Endothelial cell of umbilical vein (primary cell): ENCODE results near the gene KRT74. TPM values are rescaled to one million over a fixed set of nuclear protein-coding genes. Genes with fewer than 3 reads are reported as not detected.

ENCODE experiments used
- BruUV-seq: library from RNA; stranded (reverse); fragments of 400-500 nt; replicated peaks from 2 replicates; lab custom pipeline; 2021; lab: Mats Ljungman, UMichigan
- CTCF ChIA-PET: fragments of 300-600, 350-600 bp; sonication (Branson Sonifier 250); formaldehyde crosslinking; loops from one replicate; lab custom pipeline; 2021; ENCODE audit warnings: antibody characterized with exemption, inconsistent platforms; lab: Charles Lee
- POLR2A ChIA-PET: fragments of 300-600, 350-600 bp; sonication (Branson Sonifier 250); formaldehyde crosslinking; loops from one replicate; lab custom pipeline; 2021; ENCODE audit warnings: antibody characterized with exemption, inconsistent platforms; lab: Charles Lee
- DNase-seq: peaks from one replicate; pipeline ENCODE4 v3.0.0-alpha.2; 2011; ENCODE audit warnings: low read depth, low spot score
- FAIRE-seq: peaks from 2 replicates; lab custom pipeline; 2011; peaks lifted over from hg19 to GRCh38; lab: Jason Lieb, UNC
- H2AFZ ChIP-seq: 2 replicates; pipeline ENCODE4 v1.6.0; 2012; ENCODE audit warnings: low read depth, low read length, control low read depth, inconsistent platforms
- H3K27ac ChIP-seq: 2 replicates; pipeline ENCODE4 v1.5.1; 2011; ENCODE audit warnings: low read depth, mild to moderate bottlenecking, control low read depth, low read length, moderate library complexity; ENCODE audit not compliant: insufficient read depth
- H3K27me3 ChIP-seq, 2 experiments: 2 replicates each; pipeline versions ENCODE4 v1.6.0 to v1.6.1; 2011; ENCODE audit warnings: low read length in 2 of 2, mixed read lengths in 1 of 2; ENCODE audit not compliant: control insufficient read depth in 2 of 2, insufficient read depth in 2 of 2
- H3K36me3 ChIP-seq, 2 experiments: 2 replicates in 1 of 2; 3 replicates in 1 of 2; pipeline ENCODE4 v1.5.1; 2011; ENCODE audit warnings: low read length in 2 of 2, mild to moderate bottlenecking in 1 of 2, moderate library complexity in 1 of 2; ENCODE audit not compliant: control insufficient read depth in 2 of 2, insufficient read depth in 2 of 2; ENCODE audit errors: extremely low read depth in 1 of 2
- H3K4me1 ChIP-seq: 3 replicates; pipeline ENCODE4 v1.5.1; 2011; ENCODE audit warnings: mild to moderate bottlenecking, low read length; ENCODE audit not compliant: control insufficient read depth, insufficient read depth; ENCODE audit errors: extremely low read depth
- H3K4me2 ChIP-seq: 2 replicates; pipeline ENCODE4 v1.6.1; 2011; ENCODE audit warnings: low read length, control low read depth, mixed read lengths; ENCODE audit not compliant: insufficient read depth
- H3K4me3 ChIP-seq, 3 experiments: fragments of 200-600 bp in 1 of 3; sonication (generic), shearing (Covaris generic) in 1 of 3; replicated peaks in 1 of 3; 2 replicates each; pipeline ENCODE4 v1.5.1; 2011 to 2016; ENCODE audit warnings: control low read depth in 3 of 3, low read length in 3 of 3, mild to moderate bottlenecking in 2 of 3, inconsistent platforms in 1 of 3, low read depth in 1 of 3, moderate library complexity in 1 of 3; ENCODE audit not compliant: insufficient read depth in 1 of 3
- H3K79me2 ChIP-seq: 2 replicates; pipeline ENCODE4 v1.6.0; 2012; ENCODE audit warnings: low read length, inconsistent platforms; ENCODE audit not compliant: control insufficient read depth, insufficient read depth
- H3K9ac ChIP-seq: replicated peaks from 2 replicates; pipeline ENCODE3; 2011; ENCODE audit warnings: low read length, control low read depth; ENCODE audit not compliant: insufficient read depth; ENCODE audit errors: extremely low read depth
- H3K9me1 ChIP-seq: replicated peaks from 3 replicates; pipeline ENCODE4 v1.6.0; 2011; ENCODE audit warnings: mild to moderate bottlenecking, low read length; ENCODE audit not compliant: control insufficient read depth, insufficient read depth; ENCODE audit errors: extremely low read depth
- H3K9me3 ChIP-seq: replicated peaks from 2 replicates; pipeline ENCODE4 v1.5.1; 2012; ENCODE audit warnings: low read length, inconsistent platforms; ENCODE audit not compliant: control insufficient read depth, insufficient read depth
- H4K20me1 ChIP-seq: replicated peaks from 2 replicates; pipeline ENCODE3; 2011; ENCODE audit warnings: mild to moderate bottlenecking, low read length; ENCODE audit not compliant: control insufficient read depth, insufficient read depth; ENCODE audit errors: extremely low read depth
- CTCF ChIP-seq, 2 donors: IDR thresholded peaks; 1 replicate in 1 of 2; 2 replicates in 1 of 2; pipeline ENCODE4 v1.5.1; 2011; ENCODE audit warnings: low read length in 2 of 2, mild to moderate bottlenecking in 2 of 2, moderate library complexity in 2 of 2, control low read depth in 1 of 2, inconsistent platforms in 1 of 2, low read depth in 1 of 2; ENCODE audit not compliant: insufficient read depth in 1 of 2; ENCODE audit errors: extremely low read depth in 1 of 2
- dilution Hi-C: fragments of 300-500 bp; cut with MboI; formaldehyde crosslinking; loops from one replicate; pipeline ENCODE4 v1.15.0; 2019; ENCODE audit warnings: low sequenced_read_pairs; ENCODE audit not compliant: extremely low pct_ligation_motif_present
- intact Hi-C: fragments of 100-400 bp; cut with micrococcal nuclease; formaldehyde crosslinking; loops from one replicate; pipeline ENCODE4 v1.10.0; 2022
- polyA plus RNA-seq, 4 experiments: library from polyadenylated mRNA; depleted of rRNA in 3 of 4; stranded (reverse) in 3 of 4; unstranded in 1 of 4; fragments of >200 nt; gene quantifications; 2 replicates each; pipeline versions ENCODE4 v1.2.1 to v1.2.3, GENCODE V29; 2011 to 2012; ENCODE audit warnings: missing spikeins in 1 of 4
- total RNA-seq: library from RNA; stranded (reverse); gene quantifications from 2 replicates; pipeline ENCODE4 v1.2.3, GENCODE V29; 2021

Gene KRT74
- total and polyA plus RNA-seq, 2 donors (not counting 3 experiments of a cell fraction or from before 2014, with no cell fraction given): not detected

GRCh38 chr12:52519826-52520662 is 53.6 kb downstream of the KRT74 start, which contains the start of gene KRT5:
TSS of gene KRT5 (minus strand) at chr12:52520394. CDS start at chr12:52520296, 98 bp downstream.
- BruUV-seq: no TSS peak
- FAIRE-seq: no peak

More at GRCh38 chr12:52519826-52520662, 53.6 kb downstream of the KRT74 start, which contains the start of gene KRT5:
- Histone ChIP-seq H3K9me1 (no peaks in the 10 kb centered on the region), H3K27ac (no peak within 1 kb of the TSS), H4K20me1 (no peaks in the 10 kb centered on the region), H3K9ac (no peak within 1 kb of the TSS), H2AFZ (no peak within 1 kb of the TSS), H3K4me3 (no peak within 1 kb of the TSS), H3K4me2 (no peak within 1 kb of the TSS), H3K79me2 (no peaks in the 10 kb centered on the region), H3K27me3 (no peaks in the 10 kb centered on the region), H3K9me3 (no peaks in the 10 kb centered on the region), H3K36me3 (no peaks in the 10 kb centered on the region), H3K4me1 (no peaks in the 10 kb centered on the region)
- no peak for DNase-seq
- CTCF ChIA-PET: interaction anchor here (1.1 kb wide), 1 partner anchor 360 kb away, joined by 3 read pairs; no protein-coding TSS in a partner anchor
- dilution Hi-C loops (no loop called here), intact Hi-C loops (no loop called here)
- POLR2A ChIA-PET: no interaction called here
- TF ChIP-seq CTCF (IDR thresholded peaks at IDR 0.05; ENCODE audit: extremely low read depth in 1 of 2, insufficient read depth in 1 of 2, low read depth in 1 of 2, low read length in 2 of 2): no peak
